Germinal center (tissue), 1 donor: ENCODE data around the gene PXYLP1.
A peak's percentile ranks its signal among the peaks of the same experiment; 100 is the strongest.

ENCODE experiments used
- DNase-seq: peaks from one replicate; pipeline ENCODE4 v3.0.0; 2012; ENCODE audit warnings: mixed read lengths, low spot score

The PXYLP1 gene

DNA sequence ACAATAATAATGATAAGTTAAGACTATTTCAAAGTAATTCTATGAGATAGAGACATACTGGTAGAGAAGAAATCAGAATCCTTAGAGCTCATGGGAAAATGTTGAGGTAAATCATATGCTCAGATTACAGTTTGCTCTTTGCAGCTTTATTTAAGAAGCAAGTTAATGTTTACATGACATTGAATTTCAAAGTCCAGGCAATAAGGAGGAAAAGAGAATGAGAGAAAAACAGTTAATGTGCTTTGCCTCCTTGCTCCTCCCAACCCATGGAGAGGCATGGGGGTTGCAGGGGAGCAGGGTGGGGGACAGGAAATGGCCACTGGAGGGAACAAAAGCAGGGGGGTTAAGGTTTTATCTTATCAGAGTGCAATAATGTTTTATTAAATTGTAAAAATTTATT is 94.5 kb downstream of the PXYLP1 start:
- DNase-seq = no peak

DNA sequence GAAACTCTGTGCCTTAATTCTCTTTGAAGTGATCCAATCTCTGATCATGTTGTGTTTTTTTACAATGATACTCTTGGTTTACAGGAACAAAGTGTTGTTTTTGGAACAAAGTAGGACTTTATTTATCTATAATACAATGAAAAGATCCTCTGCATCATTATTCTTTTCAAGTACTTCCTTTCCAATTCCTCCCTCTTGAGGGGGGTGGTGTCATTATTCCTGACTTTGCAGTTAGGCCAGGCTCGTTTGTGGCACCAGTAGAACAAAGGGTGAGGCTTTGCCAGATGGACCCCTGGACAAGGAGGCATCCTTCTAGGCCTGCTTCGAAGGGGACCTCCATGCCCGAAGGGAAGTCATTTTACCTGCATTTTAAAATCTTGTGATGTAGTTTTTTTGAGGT is 95.0 kb downstream of the PXYLP1 start:
- no peak for DNase-seq

DNA sequence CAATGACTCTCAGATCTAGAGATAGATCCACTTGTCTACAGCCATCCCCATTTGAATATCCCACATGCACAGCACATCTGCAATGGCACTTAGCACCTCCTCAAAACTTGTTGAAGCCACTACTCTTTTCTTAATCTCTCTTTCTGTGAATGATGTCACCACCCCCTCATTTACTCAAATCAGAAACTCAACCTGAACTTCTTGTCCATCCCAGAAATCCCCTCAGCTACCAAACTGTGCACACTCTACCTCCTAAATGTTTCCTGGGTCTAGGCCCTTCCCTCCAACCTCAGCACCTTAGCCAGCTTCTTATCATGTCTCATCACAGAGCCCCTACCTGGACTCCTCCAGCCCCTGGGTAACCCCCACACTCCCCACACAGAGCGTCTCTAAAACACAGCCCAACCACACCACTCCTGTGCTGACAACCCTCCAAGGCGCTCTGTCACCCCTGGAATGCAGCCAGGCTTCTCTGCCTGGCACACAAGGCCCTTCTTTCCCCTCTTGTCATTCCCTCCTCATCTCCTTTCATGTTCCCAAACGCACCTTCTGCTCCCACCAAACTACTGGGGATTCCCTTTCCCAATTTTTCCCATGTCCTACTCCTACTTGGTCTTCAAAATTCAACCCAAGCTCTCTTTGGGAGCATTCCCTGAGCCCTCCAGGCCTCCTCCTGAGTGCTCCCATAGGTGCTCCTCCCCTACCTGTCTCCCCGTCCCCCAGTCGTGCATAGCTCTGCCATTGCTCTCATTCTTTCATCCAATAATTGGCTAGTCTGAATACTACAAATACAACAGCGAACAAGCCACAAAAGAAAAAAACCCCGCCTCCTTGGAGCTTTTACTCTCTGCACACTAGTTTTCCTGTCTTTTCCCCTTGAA is 96.9 kb downstream of the PXYLP1 start:
- no peak for DNase-seq

DNA sequence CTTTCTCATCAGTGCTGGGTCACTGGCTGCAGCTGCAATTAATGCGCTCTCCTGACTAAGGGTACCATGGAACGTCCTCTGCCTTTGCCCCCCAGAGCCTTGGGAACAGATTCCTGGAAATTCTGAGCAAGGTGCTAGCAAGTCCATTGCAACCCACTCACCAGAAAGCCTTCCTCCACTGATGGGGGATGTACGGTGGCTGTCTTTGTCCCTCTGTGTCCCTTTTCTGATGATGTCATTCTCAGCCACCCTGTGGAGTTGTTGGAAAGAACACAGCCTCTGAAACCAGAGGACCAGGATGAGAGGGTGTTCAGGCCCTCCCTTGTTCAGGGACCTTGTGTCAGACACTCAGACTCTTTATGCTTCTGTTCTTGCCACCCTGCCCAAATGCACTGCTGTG is 98.6 kb downstream of the PXYLP1 start:
- DNase-seq = no peak

DNA sequence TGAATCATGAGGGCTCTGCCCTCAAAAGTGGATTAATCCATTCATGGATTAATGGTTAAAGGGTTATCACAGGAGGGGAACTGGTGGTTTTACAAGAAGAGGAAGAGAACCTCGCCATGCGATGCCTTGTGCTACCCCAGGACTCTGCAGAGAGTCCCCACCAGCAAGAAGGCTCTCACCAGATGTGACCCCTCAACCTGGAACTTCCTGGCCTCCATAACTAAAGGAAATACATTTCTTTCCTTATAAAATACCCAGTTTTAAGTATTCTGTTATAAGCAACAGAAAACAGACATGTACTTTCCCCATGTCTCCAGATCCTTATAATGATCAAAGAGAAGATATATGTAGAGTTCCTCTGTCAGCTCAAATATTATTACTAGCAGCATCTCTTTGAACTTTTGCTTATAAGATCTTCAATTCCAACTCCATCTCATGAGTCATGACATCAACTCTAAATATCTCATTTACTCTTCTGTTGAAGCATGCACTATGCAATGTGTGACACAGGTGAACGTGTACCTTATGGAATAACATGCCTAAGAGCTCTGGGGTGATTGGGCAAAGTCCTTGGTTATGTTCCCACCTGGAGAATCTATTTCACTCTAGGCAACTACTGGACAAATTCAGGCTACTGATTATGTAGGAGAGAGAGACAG is 99.2 kb downstream of the PXYLP1 start:
- no peak for DNase-seq

DNA sequence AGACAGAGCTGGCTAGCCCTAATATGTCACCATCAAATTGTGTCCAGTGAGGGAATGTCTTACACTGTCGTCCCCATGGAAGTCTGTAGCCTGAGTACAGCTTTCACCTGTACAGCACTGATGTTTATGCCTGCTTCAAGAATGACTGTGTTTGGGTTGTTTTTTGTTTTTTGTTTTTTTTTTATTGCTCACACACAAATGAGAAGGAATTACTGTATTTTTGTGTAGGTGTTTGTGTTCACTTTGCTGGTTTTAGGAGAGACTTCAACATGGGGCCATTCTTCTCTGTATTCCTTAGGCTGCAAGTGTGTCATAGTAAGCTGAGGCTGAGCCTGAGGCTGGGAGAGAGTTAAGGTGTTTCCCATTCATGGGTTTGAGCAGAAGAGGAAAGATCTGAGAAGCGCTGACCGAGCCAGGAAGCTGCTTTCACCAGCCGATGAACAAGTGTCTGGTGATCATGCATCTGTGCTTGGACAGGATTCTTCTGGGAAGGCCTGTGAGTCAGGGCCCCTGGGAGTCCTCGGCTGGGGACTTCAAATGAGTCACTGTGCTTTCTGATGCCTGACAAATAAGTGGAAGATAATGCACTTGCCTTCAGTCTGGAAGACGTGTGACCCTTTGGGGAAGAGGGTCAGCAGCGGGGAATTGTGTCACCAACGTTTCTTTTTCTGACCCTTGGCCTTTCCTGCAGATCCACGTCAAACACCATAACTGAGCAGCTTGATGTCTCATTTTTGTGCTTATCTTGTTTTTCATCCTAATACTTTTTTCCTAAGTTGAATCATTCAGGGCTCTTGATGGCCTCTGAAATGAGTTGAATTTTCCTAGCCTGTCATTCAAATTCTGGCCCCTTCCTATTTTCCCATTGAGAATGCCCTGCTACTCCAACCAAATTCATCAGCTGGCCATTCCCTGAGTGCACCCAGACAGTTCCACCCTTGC is 100.0 kb downstream of the PXYLP1 start:
- DNase-seq = no peak

DNA sequence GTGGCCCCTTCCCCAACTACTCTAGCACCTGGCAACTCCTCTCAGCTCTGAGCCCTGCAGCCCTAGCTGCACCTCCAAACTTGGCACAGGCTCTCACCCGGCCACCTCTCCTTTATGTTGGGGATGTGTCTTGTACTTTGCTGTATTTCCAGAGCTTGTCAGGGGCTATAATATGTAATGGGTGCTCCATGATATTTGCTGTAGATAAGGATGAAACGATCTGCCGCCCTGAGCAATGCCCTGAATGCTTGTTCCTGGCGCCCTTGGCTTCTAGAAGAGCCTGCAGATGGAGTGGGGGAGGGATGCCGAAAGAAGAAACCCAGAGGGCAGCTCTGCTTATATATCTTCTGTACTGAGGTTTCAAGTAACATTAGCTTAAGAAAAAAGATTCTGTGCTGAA is 100.8 kb downstream of the PXYLP1 start:
- DNase-seq = no peak

DNA sequence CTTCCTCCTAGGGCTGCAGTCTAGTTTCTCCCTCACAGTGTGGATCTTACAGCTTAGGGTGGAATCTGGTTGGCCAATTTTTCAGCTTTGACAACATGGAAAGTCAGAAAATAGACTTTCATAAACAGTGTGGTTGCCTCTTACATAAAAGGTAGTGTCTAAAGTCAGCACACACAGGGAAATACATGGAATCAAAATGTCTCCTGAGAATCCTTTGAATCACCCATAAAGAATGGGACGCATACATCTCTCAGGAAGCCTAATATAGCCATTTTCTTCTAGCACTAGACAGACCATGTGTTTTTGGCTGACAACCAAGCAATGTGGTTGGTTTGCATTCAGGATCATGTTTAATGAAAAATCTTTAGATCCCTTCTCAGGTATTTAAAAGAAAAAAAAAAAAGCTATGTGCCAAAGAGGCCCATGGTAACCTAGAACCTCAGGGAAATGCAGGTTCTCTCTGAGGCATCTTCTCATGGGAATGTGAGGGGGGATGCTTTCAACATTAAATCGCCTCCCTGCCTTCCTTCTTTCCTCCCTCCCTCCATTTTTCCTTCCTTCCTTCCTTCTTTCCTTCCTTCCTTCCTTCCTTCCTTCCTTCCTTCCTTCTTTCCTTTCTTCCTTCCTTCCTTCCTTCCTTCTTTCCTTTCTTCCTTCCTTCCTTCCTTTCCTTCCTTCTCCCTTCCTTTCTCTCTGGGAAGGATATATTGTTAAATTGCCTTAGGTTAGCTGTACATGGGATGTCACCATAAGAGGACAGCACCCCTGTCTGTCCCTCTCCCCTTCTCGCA is 102.4 kb downstream of the PXYLP1 start:
- no peak for DNase-seq

DNA sequence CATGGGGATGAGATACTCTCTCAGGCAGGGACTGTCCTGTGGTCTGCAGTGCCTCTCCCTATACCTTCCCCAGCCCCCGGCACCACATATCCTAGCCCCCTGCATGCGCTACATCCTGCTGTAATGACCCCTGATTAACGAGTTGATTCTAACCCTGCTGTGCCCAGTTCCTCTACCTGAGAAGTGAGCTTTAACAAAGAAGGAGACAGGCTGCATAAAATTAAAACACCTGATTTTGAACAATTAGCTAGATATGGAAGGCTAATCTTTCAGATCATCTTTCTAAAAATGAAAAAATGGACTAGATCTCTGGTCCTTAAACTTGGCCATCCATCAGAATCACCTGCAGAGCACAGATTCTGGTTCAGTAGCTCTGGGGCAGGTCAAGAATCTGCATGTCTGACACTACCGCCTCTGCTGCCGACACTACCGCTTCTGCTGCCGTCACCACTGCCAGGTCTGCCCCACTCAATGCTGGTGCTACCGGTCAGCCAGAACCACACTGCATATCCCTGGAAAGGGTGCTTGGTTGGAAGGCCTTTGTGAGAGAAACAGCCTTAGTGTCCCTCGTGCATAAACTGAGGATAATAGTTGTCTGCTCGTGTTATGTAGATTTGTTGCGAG is 103.1 kb downstream of the PXYLP1 start:
- no peak for DNase-seq

DNA sequence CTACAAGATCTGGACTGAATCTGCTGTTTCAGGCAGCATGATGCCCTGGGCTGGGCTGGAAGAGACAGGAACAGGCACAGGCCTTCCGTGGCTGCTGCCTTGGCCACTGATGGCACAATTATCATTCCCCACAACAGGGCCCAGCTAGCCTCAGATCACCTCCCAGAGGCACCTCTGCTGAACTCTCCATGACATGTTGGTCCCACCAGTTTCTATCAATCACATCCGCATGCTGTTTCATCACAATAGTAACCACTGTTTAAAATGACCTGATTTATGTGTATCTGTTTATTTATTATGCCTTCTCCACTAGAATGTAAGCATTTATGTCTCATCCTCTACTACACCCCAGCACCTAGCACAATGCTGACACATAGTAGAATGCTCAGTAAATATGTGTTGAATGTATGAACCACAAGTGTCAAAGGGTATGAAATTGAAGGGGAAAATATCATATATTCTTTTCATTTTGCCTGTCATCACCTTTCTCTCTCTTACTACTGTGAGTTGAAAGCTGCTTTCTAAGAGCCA is 104.0 kb downstream of the PXYLP1 start:
- no peak for DNase-seq

DNA sequence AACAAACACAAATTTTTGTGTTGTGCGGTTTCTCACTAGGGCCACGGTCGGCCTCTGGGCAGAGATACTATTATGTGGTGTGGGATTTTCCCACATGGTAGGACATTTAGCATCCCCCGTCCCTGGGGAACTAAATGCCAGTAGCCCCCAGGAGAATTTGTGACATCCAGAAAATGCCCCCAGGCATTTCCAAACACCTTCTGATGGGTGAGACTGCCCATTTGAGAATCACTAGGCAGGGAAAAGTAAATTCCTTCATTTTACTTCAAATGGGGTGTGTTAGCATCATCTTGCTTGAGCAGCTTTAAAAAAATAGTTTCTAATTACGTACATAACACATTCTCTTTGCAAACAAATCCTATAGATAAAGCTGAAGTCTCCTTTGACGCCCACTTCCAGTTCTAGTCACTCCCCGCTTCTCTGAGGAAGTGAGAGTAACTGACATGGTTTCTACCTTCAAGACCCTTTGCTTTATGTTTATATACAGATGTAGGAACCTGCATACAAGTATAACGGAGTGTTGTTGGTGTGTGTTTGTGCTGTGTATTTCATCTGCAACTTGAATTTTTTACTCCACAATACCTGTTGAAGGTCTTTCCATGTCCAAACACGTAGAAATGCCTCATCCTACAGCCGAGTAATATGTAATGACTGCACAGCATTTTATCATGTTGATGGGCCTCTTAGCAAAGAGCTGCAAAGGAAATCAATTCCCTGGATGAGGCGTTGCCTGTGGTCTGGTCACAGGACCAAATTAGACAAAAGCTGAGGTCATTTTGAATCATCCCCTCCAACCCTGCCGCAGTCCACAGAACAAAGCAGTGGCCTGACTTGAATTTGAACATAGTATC is 105.3 kb downstream of the PXYLP1 start:
- peak; percentile 75 for DNase-seq

DNA sequence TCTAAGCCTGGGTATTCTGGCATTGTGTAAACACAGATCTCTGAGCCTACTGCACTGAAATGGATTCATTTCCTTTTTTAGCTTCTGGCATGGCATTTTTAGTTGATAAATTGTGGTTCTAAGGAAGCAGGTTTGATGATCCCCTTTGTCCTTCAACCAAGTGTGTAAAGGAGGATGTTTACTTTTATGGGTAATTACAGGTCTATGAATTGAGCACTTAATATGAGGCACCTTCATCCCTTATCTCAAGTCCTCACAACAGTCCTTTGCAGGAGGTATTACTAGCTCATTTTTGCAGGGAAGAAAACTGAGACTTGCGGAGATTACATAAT is 105.9 kb downstream of the PXYLP1 start:
- DNase-seq = no peak

DNA sequence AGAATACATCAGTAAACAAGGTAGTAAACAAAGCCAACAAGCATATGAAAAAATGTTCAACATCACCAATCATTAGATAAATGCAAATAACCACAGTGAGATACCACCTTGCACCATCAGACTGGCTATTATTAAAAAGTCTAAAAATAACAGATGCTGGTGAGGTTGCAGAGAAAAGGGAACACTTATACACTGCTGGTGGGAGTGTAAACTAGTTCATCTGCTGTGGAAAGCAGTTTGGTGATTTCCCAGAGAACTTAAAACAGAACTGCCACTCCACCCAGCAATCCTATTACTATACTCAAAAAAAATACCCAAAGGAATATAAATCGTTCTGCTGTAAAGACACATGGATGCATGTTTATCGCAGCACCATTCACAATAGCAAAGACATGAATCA is 106.4 kb downstream of the PXYLP1 start:
- DNase-seq = no peak

DNA sequence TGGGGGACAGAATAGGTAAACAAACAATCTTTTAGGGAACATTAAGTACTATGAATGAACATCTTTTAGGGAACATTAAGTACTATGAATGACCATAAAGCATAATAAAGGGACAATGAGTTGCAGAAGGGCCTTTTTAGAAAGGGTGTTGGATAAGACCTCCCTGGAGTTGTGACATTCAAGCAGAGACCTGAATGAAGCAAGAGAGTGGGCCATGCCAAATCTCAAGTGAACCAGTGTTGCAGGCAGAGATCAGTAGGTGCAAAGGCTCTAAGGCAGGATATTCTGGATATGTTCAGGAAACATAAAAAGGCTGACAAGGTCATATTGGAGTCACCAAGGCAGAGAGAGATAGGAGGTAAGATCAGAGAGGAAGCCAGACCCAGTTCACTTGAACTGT is 107.3 kb downstream of the PXYLP1 start:
- no peak for DNase-seq

DNA sequence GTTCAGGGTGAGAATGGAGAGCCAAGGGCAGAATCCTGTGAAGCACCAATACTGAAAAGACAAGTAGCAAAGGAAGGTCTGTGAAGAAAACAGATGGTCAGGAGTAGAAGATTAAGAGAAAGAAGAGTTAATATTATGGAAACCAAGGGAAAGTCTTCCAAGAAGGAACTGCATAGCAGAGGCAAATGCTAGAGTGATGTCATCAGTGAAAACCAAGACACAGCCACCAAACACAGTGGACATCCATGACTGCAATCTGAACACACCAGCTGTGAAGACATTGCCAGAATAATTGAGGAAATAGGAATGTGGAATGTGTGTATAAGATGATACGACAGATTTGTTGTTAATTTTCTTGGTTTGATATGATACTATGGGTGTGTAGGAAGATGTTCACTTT is 109.9 kb downstream of the PXYLP1 start:
- DNase-seq = no peak

DNA sequence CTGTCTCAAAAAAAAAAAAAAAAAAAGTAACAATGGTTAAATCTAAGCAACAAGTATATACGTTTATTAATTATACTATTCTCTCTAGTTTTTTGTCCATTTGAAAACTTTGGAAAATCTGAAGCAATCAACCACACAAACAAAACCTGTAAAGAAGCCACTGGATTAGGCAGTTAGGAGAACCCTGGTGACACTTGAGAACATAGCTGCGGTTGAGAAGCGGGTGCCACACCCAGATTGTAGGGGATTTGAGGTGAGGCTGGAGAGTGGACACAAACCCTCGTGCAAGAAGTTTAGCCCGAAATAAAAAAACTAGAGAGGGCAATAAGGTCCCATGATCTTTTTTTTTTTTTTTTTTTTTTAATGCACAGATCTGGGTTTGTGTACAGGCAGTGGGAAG is 110.8 kb downstream of the PXYLP1 start:
- DNase-seq = no peak

DNA sequence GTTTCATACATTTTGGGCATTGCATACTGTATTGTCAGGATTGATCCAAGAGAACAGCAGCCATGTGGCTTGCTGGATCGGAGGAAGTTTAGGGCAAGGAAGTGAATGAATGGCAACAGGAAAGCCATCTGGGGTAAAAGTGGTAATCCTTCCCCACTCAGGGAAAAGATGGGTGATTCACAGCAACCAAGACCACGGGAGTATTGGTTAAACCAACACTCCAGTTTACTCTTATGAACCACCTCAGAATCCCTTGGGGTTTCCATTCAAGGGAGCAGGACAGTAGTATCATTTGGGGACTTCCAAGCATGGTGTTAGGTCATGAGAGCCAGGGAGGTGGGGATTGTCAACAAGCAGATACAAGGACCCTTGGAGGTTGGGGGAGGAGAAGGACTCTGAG is 111.5 kb downstream of the PXYLP1 start:
- DNase-seq = no peak

DNA sequence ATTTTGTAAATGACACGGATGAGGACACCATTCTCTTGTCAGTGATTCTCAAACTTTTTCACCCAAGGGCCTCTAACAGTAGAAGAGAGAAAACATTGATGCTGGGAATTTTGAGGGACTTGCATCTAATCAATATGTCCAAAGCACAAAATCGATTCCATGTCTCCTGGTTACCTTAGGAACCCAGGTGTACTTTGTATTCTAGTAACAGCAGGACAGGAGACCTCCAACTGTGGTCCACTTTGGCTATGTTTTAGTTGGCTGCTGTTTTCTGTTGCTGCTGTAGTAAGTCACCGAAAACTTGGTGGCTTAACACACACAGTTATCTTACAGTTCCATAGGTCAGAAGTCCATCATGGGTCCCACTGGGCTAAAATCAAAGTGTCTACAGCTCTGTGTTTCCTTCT is 112.2 kb downstream of the PXYLP1 start:
- DNase-seq = no peak
